ENCODE results near the gene LTBR. TPM values are rescaled to one million over a fixed set of nuclear protein-coding genes. Genes with fewer than 3 reads are reported as not detected.

Gene LTBR
- polyA plus RNA-seq, 1 donor from 2014 or later, result not detected

- TF ChIP-seq REST (IDR thresholded peaks at IDR 0.05; ENCODE audit: borderline replicate concordance) (no peak), RAD21 (conservative IDR thresholded peaks at IDR 0.05) (no peak), MXI1 (conservative IDR thresholded peaks at IDR 0.05; ENCODE audit: poor library complexity, severe bottlenecking) (no peak), EP300 (conservative IDR thresholded peaks at IDR 0.05; ENCODE audit: poor library complexity, severe bottlenecking) (no peak), TAF1 (IDR thresholded peaks at IDR 0.05; ENCODE audit: low read depth) (no peak), SMC3 (conservative IDR thresholded peaks at IDR 0.05; ENCODE audit: poor library complexity) (no peak), EZH2 (IDR thresholded peaks at IDR 0.05; ENCODE audit: borderline replicate concordance, insufficient read depth, low read length, poor library complexity, severe bottlenecking) (no peak), CTCF (IDR thresholded peaks at IDR 0.05; ENCODE audit: poor library complexity, severe bottlenecking) (no peak), POLR2AphosphoS5 (IDR thresholded peaks at IDR 0.05) (no peak)
- Histone ChIP-seq H3K9me3 (ENCODE audit: low read length) (no peaks in the 10 kb centered on the region), H3K36me3 (ENCODE audit: insufficient read depth, low read length) (no peaks in the 10 kb centered on the region), H3K9me2 (ENCODE audit: insufficient read depth, low read length) (no peaks in the 10 kb centered on the region), H3K4me3 (ENCODE audit: low read length) (no peak overlapping the region), H3K9ac (ENCODE audit: low read length) (no peak overlapping the region), H3K27ac (ENCODE audit: low read length) (no peak overlapping the region), H3K79me2 (replicated peaks; ENCODE audit: insufficient read depth, low read length) (no peaks in the 10 kb centered on the region), H2AFZ (ENCODE audit: low read depth, low read length) (no peak overlapping the region), H3K27me3 (ENCODE audit: insufficient read depth, low read depth, low read length) (no peaks in the 10 kb centered on the region), H3K4me2 (ENCODE audit: low read length) (no peak overlapping the region), H3F3A (ENCODE audit: insufficient read depth, low read length, poor library complexity, severe bottlenecking) (no peaks in the 10 kb centered on the region), H4K20me1 (ENCODE audit: insufficient read depth) (no peaks in the 10 kb centered on the region)
Observed at GRCh38 chr12:6386038-6386437, 2.1 kb downstream of the LTBR start.

- Histone ChIP-seq H3K79me2 (replicated peaks; ENCODE audit: insufficient read depth, low read length) (no peaks in the 10 kb centered on the region), H3K27ac (ENCODE audit: low read length) (no peak overlapping the region), H3K9me3 (ENCODE audit: low read length) (no peaks in the 10 kb centered on the region), H3K9ac (ENCODE audit: low read length) (no peak overlapping the region), H3K9me2 (ENCODE audit: insufficient read depth, low read length) (no peaks in the 10 kb centered on the region), H3K36me3 (ENCODE audit: insufficient read depth, low read length) (no peaks in the 10 kb centered on the region), H3K4me2 (ENCODE audit: low read length) (no peak overlapping the region), H2AFZ (ENCODE audit: low read depth, low read length) (no peak overlapping the region), H3K4me3 (ENCODE audit: low read length) (no peak overlapping the region), H4K20me1 (ENCODE audit: insufficient read depth) (no peaks in the 10 kb centered on the region), H3F3A (ENCODE audit: insufficient read depth, low read length, poor library complexity, severe bottlenecking) (no peaks in the 10 kb centered on the region), H3K27me3 (ENCODE audit: insufficient read depth, low read depth, low read length) (no peaks in the 10 kb centered on the region)
- TF ChIP-seq POLR2AphosphoS5 (IDR thresholded peaks at IDR 0.05) (no peak), CTCF (IDR thresholded peaks at IDR 0.05; ENCODE audit: poor library complexity, severe bottlenecking) (no peak), SMC3 (conservative IDR thresholded peaks at IDR 0.05; ENCODE audit: poor library complexity) (no peak), MXI1 (conservative IDR thresholded peaks at IDR 0.05; ENCODE audit: poor library complexity, severe bottlenecking) (no peak), REST (IDR thresholded peaks at IDR 0.05; ENCODE audit: borderline replicate concordance) (no peak), RAD21 (conservative IDR thresholded peaks at IDR 0.05) (no peak), EZH2 (IDR thresholded peaks at IDR 0.05; ENCODE audit: borderline replicate concordance, insufficient read depth, low read length, poor library complexity, severe bottlenecking) (no peak), TAF1 (IDR thresholded peaks at IDR 0.05; ENCODE audit: low read depth) (no peak)
Observed at GRCh38 chr12:6386491-6386890, 2.5 kb downstream of the LTBR start.
